GM04504 (cell line): Measurements from ENCODE around the gene DCDC1.

ENCODE experiments used
- DNase-seq: peaks from one replicate; pipeline ENCODE4 v3.0.0-alpha.2; 2012; ENCODE audit warnings: low read depth

The DCDC1 gene

GRCh38 chr11:31102875-31103274, 266.7 kb downstream of the DCDC1 start:
- DNase-seq = no peak

DNA sequence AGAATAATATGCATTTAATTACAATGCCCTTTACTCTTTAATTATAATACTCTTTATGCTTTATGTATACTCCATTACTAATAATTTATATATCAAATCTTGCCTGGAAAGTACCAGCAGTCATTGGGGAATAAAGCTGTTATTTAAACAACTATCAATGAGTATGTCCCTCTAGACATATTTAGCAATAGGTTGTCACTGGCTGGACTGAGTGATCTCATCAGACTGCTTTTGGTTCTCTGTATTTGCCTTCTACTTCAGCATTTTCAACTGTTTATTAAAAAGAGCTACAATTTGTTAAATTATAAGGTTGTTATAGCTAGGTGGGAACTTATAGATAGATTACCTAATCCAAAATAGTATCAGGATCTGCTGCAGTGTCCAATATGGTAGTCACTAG, 267.2 kb downstream of the DCDC1 start:
- no peak for DNase-seq

GRCh38 chr11:31096191-31096805, 273.2 kb downstream of the DCDC1 start:
- no peak for DNase-seq

GRCh38 chr11:31092638-31093037, 276.9 kb downstream of the DCDC1 start:
- DNase-seq = no peak

GRCh38 chr11:31089117-31089516, 280.4 kb downstream of the DCDC1 start:
- no peak for DNase-seq

- DNase-seq = no peak
Measured at GRCh38 chr11:31069447-31070205, 299.9 kb downstream of the DCDC1 start.

- no peak for DNase-seq
Measured at GRCh38 chr11:31060880-31061279, 308.7 kb downstream of the DCDC1 start.

DNA sequence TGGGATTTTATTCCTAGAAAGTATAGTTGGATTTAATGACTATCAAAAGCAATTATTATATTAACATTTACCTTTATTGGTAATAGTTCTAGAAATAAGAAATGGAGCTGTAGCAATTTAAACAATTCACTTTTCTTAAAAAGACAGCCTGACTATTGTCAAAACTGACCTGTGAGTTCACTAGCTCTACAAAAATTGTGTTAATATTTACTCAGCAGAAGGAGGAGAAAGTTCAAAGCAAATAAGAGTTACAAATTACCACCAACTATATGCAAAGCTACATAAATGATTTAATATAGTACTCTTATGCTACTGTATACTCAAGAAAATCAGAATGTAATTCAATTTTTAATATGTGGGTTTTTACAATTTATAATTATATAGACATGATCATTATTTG, 310.0 kb downstream of the DCDC1 start:
- DNase-seq = no peak

DNA sequence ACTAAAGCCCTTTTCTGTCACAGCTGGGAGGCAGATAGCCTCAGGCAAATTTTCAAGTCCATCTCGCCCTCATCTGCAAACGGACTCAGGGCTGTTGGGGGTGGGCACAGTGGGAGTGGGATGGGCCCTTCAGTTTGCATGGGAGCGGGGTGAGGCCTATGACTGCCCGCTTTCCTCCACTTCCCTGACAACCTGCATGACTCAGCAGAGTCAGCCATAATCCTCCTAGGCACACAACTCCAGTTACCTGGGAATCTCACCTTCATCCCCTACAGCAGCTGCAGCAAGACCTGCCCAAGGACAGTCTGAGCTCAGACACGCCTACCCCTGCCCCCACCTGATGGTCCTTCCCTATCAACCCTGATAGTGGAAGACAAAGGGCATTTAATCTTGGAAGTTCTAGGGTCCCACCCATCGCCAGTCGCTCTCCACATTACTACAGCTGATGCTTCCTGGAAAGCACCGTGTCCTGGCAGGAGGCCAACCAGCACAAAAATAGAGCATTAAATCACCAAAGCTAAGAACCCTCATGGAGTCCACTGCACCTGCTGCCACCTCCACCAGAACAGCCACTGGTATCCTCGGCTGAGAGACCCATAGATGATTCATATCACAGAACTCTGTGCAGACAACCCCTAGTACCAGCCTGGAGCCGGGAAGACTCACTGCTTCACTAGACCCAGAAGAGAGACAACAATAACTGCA, 319.3 kb downstream of the DCDC1 start:
- DNase-seq = no peak

DNA sequence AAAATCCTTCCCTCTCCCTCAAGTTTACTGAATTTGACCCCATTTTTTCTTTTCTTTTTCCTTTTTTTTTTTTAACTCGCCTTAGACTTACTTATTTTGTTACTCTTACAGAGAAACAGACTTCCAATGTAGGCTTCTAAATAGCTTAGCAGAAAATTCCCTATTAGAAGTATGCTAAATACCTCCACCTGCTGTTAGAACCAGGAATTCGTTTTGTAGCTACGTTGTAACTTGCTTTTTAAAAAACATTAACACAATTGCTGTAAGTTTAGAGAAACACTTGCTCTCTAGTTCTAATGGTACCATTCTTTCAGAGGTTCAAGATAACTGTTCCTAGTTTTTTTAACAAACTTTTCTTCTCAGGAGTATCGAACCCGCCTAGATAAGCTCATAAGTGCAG, 324.2 kb downstream of the DCDC1 start:
- DNase-seq = peak; percentile 1

DNA sequence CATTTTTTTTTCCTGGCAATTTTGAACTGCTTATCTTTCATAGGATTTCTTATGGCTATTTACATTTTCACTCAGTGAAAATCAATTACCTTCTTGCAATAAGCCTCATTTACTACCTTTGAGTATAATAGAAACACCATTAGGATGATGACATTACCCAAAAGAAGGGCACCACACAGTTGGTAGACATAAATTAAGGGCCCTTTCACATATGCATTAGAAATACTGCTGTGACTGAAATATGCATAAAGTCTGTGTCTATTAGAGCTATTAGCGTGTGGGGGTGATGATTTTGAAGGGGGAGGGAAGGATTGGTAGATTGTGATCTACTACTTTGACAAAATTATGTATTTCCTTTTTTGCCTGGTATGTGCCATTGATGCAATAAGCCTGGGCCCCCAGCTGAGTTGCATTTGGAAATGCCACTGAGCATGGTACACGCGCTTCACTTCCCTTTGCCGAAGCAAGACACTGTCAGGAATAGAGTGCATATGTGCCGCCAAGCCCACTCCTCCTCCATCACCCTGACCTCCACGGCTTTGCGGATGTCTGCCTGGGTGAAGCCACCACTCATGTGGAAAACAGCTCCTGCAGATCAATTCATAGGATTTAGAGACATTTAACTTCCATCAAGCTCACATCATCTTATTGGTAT, 339.3 kb downstream of the DCDC1 start:
- DNase-seq = no peak

GRCh38 chr11:31026315-31026714, 343.2 kb downstream of the DCDC1 start:
- no peak for DNase-seq

DNA sequence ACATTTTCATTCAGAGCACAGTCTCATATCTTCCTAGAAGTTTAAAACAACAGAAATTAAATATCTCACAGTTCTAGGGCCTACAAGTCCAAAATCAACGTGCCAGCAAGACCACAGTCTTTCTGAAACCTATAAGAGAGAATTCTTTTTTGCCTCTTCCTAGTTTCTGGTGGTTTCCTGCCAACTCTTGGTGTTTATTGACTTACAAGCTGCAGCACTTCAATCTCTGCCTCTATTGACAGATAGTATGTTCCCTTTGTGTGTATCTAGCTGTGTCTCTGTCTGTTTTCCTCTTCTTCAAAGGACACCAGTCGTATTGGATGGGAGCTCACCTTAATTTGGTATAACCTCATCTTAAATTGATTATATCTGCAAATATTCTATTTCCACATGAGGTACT, 347.5 kb downstream of the DCDC1 start:
- no peak for DNase-seq

GRCh38 chr11:31019786-31020185, 349.8 kb downstream of the DCDC1 start:
- DNase-seq = no peak

GRCh38 chr11:31005202-31005601, 364.3 kb downstream of the DCDC1 start:
- DNase-seq = no peak

- DNase-seq = no peak
Measured at GRCh38 chr11:31001427-31001826, 368.1 kb downstream of the DCDC1 start.

DNA sequence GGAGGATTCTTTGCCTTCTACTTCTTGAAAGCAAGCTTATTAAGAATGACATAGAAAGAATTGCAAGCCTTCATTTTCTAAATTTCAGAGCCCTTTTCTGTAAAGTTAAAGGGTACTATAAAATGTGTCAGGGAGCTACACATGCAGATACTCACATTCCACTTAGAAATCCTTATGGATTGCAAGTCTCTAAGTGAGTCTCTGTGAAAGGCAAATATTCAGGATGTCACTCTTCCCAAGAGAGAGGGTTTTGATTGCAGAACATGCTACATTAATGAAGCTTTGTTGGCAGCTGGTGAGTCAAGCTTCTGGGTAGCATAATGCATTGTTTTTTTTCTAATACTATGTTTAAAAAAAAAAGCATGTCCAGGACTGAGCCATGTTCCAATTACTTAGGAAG, 369.2 kb downstream of the DCDC1 start:
- no peak for DNase-seq

DNA sequence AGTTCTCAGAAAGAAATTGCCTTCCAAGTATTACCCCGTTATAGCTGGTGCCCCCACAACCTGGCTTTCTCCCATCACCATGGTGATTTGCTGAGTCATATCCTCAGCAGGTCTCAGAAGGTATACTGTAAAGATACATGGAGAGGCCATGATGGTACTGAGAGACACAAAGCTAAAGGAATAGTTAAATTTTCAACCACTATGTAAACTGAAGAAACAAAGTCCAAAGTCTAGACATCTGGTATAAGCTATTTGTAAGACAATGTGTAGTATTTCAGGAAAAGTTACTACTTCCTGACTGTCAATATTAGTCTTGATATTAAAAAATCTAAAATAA, 377.1 kb downstream of the DCDC1 start:
- no peak for DNase-seq

DNA sequence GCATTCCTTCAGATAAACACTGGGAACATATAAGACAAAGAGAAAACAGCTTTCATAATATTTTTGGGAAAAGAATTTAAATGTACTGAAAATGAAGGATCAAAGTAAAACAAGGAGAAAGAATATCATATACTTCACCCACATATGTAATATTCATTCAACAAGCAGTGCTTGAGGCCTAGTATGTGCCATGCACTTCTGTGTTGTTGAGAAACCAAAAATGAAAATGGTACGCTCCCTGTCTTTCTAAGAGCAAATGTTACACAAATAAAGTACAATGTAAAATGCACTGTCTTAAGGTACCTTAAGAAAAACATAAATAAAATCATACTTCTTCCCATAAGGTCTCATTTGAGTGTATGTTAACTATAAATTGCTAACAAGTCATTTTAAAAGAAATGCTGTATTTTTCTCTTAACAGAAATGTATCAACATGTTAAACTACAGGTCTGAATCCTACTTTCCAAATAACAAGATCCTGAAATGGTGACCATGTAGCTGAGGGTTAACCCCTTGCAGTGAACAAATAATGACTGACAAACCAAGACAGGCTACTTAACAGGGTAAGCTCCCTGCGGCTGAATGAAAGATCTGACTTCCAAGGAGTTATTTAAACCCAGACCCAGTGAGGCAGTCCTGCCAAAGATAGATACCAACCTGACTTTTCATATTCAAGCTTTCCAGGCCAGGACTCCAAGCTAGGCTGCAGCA, 377.6 kb downstream of the DCDC1 start:
- DNase-seq = no peak

DNA sequence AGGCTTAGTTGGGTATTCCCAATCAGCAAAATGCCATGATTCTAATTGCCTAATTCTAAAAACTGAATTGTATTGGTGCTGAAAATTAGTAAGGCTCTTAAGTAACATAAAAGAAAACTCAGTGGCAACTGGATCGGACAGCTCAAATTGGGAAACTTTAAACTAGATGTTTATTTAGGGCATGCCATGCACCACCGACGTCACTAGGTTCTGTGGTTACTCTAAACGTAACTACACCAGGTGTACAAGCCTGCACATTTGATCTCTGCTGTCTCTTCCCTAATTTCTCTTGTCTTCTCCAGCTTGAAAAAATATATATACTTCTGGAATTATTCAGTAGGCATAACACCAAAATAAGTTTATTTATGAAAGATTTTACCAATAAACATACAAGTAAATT, 378.2 kb downstream of the DCDC1 start:
- DNase-seq = no peak

- DNase-seq = no peak
Measured at GRCh38 chr11:30990625-30991296, 378.8 kb downstream of the DCDC1 start.

DNA sequence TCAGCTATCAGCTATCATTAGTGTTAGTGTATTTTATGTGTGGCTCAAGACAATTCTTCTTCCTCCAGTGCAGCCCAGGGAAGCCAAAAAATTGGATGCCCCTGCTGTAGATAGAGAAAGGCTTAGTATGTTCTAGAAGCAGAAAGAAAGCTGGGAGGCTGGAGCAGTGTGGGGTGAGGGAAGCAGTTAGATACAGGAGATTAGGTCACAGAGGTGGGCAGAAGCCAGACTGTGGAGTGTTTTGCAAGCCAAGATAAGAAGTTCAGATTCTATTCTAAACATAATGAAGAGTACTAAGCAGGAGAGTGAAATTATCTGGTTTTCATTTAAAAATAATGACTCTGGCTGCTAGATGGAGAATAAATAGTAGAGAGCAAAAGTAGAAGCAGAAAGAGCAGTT, 381.7 kb downstream of the DCDC1 start:
- DNase-seq = no peak
